GM19099 (cell line): ENCODE results near the gene NOP53.

Experiments
- POLR2A ChIP-seq: IDR thresholded peaks from 3 replicates; pipeline ENCODE4 v1.6.1; 2011; ENCODE audit warnings: low read depth; ENCODE audit not compliant: insufficient read length; ENCODE audit errors: extremely low read depth

The NOP53 gene

GRCh38 chr19:47740866-47741519 lies 4.4 kb upstream of the NOP53 start:
- no peak for TF ChIP-seq POLR2A

- TF ChIP-seq POLR2A: no peak
Measured at GRCh38 chr19:47741544-47742140, 3.7 kb upstream of the NOP53 start.

DNA sequence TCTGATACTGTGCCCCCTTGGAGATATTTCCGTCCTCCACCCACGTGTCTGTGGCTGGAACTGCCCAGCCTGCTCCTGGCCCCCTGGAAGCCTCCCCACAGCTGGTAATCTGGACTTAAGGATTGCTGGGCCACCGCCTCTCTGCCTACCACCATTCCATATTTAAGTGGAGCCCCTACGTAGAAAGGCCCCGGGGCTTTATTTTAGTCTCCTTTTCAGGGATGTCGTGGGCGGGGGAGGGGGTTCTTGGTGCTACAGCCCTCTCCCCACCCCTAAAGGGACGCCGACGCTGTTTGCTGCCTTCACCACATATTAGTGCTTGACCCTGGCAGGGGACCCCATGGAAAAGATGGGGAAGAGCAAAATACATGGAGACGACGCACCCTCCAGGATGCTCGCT lies 2.7 kb upstream of the NOP53 start:
- TF ChIP-seq POLR2A: no peak

- TF ChIP-seq POLR2A: no peak
Measured at GRCh38 chr19:47749326-47749725, 4.0 kb downstream of the NOP53 start.

DNA sequence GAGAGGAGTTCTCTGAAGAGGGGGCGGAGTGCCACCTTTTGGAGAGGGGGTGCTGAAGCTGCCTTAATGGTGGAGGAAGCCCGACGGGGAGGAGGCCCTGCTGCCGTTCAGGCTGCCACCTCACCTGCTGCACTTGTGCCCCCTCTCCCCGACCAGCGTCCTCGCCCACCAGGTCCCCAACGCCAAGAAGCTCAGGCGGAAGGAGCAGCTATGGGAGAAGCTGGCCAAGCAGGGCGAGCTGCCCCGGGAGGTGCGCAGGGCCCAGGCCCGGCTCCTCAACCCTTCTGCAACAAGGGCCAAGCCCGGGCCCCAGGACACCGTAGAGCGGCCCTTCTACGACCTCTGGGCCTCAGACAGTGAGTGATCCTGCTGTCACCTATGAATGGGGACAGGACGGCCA lies 5.4 kb downstream of the NOP53 start:
- TF ChIP-seq POLR2A: no peak

- TF ChIP-seq POLR2A: no peak
Measured at GRCh38 chr19:47752440-47753211, 7.3 kb downstream of the NOP53 start.

DNA sequence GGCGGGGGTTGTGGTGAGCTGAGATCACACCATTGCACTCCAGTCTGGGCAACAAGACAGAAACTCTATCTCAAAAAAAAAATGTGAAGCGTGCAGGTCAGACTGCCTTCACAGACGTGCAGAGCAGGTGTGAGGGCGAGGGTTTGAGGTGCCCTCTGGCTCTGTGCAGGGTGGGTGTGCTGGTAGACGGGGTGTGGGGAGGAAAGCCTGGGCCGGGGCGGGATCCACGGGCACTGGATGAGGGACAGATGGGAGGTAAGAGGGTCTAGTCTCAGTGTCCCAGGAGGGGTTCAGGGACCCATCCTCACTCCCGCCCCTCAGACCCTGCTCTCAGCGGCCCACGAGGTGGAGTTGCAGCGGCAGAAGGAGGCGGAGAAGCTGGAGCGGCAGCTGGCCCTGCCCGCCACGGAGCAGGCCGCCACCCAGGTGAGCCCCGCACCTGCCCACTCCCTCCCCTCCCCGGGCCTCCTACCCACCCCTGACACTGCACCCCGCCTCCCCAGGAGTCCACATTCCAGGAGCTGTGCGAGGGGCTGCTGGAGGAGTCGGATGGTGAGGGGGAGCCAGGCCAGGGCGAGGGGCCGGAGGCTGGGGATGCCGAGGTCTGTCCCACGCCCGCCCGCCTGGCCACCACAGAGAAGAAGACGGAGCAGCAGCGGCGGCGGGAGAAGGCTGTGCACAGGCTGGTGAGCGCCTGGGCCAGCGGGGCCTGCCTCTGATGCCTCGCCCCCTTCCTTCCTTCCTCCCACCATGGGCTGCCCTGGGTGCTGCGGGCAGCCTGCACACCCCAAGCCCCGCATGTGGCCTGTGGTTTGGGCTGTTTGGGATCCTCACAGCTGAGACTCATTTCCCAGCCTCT lies 9.1 kb downstream of the NOP53 start:
- TF ChIP-seq POLR2A: no peak

DNA sequence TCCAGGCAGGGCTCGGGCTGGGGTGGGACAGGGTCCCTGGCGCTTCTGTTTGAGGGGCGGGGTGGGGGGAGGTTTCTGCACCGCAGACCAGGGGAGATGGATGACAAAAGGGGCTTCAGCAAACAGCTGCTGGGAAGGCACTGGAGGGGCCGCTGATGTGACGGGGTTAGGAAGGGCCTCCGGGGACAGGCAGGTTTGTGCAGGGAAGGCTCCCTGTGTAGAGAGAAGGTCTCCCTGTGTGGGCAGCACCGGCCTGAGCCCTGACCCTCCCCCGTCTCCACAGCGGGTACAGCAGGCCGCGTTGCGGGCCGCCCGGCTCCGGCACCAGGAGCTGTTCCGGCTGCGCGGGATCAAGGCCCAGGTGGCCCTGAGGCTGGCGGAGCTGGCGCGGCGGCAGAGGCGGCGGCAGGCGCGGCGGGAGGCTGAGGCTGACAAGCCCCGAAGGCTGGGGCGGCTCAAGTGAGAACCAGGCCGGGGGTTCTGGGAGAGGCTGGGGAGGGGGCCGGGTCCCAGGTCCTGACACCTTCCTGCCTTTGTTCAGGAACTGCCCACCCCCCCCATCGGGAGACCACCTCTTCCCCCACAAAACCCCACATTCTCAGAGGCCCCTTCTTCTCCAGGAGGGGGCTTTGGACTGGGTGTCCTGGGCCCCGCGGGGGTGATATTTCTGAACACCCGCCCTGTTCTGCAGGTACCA lies 9.9 kb downstream of the NOP53 start:
- no peak for TF ChIP-seq POLR2A

DNA sequence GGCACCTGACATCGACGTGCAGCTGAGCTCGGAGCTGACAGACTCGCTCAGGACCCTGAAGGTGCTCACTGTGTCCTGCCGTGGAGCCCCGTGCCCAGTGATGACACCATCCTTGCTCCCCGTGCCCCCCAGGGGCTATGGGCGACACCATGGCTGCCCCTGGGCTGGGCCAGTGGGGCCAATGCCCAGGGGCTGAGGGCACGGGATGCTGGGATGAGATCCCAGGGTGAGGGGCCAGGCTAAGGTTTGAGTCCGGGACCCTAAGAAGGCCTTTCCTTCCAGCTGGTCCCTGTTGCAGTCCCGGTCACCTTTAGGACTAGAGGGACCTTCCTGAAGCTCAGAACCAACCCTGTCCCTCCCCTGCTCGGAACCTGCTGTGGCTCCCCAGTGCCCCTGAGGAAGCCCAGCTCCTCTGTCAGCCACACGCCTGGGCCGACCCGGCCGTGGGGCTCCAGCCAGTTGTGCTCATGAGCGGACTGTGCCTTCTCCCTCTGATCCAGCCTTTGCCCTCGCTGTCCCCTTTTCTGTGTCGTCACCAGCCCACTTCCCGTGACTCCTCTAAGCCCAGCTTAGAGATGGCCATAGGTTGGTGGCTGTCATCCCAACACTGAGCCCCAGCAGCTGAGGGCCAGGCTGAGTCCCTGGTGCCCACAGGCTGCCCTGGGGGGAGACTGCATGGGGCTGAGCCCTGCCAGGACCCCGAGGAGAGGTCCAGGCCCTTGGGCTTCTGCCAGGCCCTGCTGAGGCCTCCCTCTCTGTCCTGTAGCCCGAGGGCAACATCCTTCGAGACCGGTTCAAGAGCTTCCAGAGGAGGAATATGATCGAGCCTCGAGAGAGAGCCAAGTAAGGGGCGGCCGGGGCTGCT lies 10.6 kb downstream of the NOP53 start:
- no peak for TF ChIP-seq POLR2A

- TF ChIP-seq POLR2A: no peak
Measured at GRCh38 chr19:47756627-47756929, 11.2 kb downstream of the NOP53 start.

- no peak for TF ChIP-seq POLR2A
Measured at GRCh38 chr19:47756953-47757608, 11.7 kb downstream of the NOP53 start.

GRCh38 chr19:47757617-47758442 lies 12.5 kb downstream of the NOP53 start:
- TF ChIP-seq POLR2A: no peak

- TF ChIP-seq POLR2A: no peak
Measured at GRCh38 chr19:47758443-47758804, 13.1 kb downstream of the NOP53 start.

DNA sequence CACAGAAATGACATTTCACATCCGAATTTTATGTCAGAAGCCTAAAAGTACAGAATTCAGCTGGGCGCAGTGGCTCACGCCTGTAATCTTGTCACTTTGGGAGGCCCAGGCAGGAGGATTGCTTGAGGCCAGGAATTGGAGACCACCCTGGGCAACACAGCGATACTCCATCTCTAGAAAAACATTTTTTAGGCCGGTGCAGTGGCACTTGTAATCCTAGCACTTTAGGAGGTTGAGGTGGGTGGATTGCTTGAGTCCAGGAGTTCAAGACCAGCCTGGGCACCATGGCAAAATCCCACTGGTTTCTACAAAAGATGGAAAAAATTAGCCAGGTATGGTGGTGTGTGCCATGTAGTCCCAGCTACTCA lies 15.3 kb downstream of the NOP53 start:
- no peak for TF ChIP-seq POLR2A
